ENCODE data around the gene HTR3D. TPM values are rescaled to one million over a fixed set of nuclear protein-coding genes. Genes with fewer than 3 reads are reported as not detected.

Gene HTR3D
- total and polyA plus RNA-seq, 9 of the 15 experiments (the other 6 are each of a cell fraction or from before 2014, with no cell fraction given), result not detected

GRCh38 chr3:184016169-184016570, 15.4 kb upstream of the HTR3D start:
- peak overlapping the region; percentile 89 for H3K4me2 ChIP-seq (ENCODE audit: insufficient read depth, low read length)
- peak overlapping the region; percentile 90 for H3K27ac ChIP-seq (ENCODE audit: extremely low read depth, low read depth, low read length)
- in situ Hi-C loops (cut with MboI), result loop anchor here (10.0 kb wide), 1 partner anchor 229 kb away; the partner anchor contains the start of genes ALG3 and EEF1AKMT4
- CTCF ChIA-PET (ENCODE audit: low intra/inter-chr PET ratio), result interaction anchor here (0.7 to 1.3 kb wide), 3 partner anchors 108 to 121 kb away, joined by 3 to 6 read pairs (median 4); no protein-coding TSS in a partner anchor
- peak overlapping the region; percentile 96 for H2AFZ ChIP-seq (ENCODE audit: low read depth, low read length)
- no peaks in the 10 kb centered on the region for H3K9me3 ChIP-seq (replicated peaks; ENCODE audit: control insufficient read depth, insufficient read depth, low read depth, low read length)
- peaks cover 31% of the 10 kb centered on the region for H3K36me3 ChIP-seq (ENCODE audit: control insufficient read depth, insufficient read depth, low read length)
- H3K27me3 ChIP-seq (ENCODE audit: control insufficient read depth in 2 of 2, insufficient read depth in 2 of 2, low read length in 2 of 2), result no peaks in the 10 kb centered on the region
- H3K4me1 ChIP-seq (replicated peaks in 1 of 2; ENCODE audit: control insufficient read depth in 2 of 2, insufficient read depth in 2 of 2, low read length in 2 of 2), result peaks cover 17 to 21% of the 10 kb centered on the region in 2 experiments; a peak in 4 of 5 replicates
- WGBS (ENCODE audit: insufficient coverage, low coverage, missing lambda C conversion rate), result 0% methylated on average over 5 of the region's 5 CpGs
- no peaks in the 10 kb centered on the region for H4K20me1 ChIP-seq (replicated peaks; ENCODE audit: control insufficient read depth, insufficient read depth, low read length)
- no peak for FAIRE-seq
- POLR2A ChIA-PET, result interaction anchor here (0.7 to 2.7 kb wide), 7 partner anchors 9 to 119 kb away, joined by 3 to 15 read pairs (median 4); partner anchors contain the start of genes EIF2B5 and HTR3D
- H3K9ac ChIP-seq (ENCODE audit: insufficient read depth in 1 of 2, low read depth in 2 of 2, low read length in 2 of 2), result peak overlapping the region; percentile 53 to 77; a peak in 3 of 4 replicates
- intact Hi-C loops (cut with micrococcal nuclease), result loop anchor here (2.0 to 5.0 kb wide), 2 partner anchors 39 to 231 kb away; partner anchors contain the start of genes ALG3 and EEF1AKMT4
- H3K4me3 ChIP-seq, result peak overlapping the region; percentile 89
- peaks cover 56% of the 10 kb centered on the region for H3K79me2 ChIP-seq (ENCODE audit: control insufficient read depth, insufficient read depth, low read length)
- DNase-seq (ENCODE audit: extremely low read depth in 1 of 4, low spot score in 3 of 4), result peak in 2 of 4 experiments; percentile 22 to 60
- H3K9me1 ChIP-seq (ENCODE audit: control insufficient read depth, insufficient read depth, low read length), result no peaks in the 10 kb centered on the region
- BruUV-seq (replicated peaks), result no TSS peak
- peak; percentile 2 for ATAC-seq
- TF ChIP-seq KDM5B (IDR thresholded peaks at IDR 0.05; ENCODE audit: insufficient replicate concordance, low read depth, low read length) (peak; percentile 1), ZNF766 (CRISPR knock-in tag; conservative IDR thresholded peaks at IDR 0.05) (no peak), L3MBTL2 (IDR thresholded peaks at IDR 0.05) (0 out of 2 replicates have a peak, but pooled peaks have one; percentile 23), CCNT2 (IDR thresholded peaks at IDR 0.05; ENCODE audit: borderline replicate concordance, extremely low read depth, insufficient read length, low read depth, low read length) (peak; percentile 13), CBFA2T3 (IDR thresholded peaks at IDR 0.05) (peak; percentile 33; the same call in 1 of the 2 replicates), SNRNP70 (optimal IDR thresholded peaks at IDR 0.05; ENCODE audit: low read depth, low read length) (no peak), HDAC1 (IDR thresholded peaks at IDR 0.05) (peak in 1 of 2 experiments; percentile 12; a peak in 1 of 4 replicates), MXI1 (IDR thresholded peaks at IDR 0.05; ENCODE audit: low read depth, low read length) (peak; percentile 43; the same call in 1 of the 2 replicates)
- TF ChIP-seq, protein P1, sequence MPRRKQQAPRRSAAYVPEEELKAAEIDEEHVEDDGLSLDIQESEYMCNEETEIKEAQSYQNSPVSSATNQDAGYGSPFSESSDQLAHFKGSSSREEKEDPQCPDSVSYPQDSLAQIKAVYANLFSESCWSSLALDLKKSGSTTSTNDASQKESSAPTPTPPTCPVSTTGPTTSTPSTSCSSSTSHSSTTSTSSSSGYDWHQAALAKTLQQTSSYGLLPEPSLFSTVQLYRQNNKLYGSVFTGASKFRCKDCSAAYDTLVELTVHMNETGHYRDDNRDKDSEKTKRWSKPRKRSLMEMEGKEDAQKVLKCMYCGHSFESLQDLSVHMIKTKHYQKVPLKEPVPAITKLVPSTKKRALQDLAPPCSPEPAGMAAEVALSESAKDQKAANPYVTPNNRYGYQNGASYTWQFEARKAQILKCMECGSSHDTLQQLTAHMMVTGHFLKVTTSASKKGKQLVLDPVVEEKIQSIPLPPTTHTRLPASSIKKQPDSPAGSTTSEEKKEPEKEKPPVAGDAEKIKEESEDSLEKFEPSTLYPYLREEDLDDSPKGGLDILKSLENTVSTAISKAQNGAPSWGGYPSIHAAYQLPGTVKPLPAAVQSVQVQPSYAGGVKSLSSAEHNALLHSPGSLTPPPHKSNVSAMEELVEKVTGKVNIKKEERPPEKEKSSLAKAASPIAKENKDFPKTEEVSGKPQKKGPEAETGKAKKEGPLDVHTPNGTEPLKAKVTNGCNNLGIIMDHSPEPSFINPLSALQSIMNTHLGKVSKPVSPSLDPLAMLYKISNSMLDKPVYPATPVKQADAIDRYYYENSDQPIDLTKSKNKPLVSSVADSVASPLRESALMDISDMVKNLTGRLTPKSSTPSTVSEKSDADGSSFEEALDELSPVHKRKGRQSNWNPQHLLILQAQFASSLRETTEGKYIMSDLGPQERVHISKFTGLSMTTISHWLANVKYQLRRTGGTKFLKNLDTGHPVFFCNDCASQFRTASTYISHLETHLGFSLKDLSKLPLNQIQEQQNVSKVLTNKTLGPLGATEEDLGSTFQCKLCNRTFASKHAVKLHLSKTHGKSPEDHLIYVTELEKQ (CRISPR knock-in tag; IDR thresholded peaks at IDR 0.05), result no peak
- TF ChIP-seq, protein P2, sequence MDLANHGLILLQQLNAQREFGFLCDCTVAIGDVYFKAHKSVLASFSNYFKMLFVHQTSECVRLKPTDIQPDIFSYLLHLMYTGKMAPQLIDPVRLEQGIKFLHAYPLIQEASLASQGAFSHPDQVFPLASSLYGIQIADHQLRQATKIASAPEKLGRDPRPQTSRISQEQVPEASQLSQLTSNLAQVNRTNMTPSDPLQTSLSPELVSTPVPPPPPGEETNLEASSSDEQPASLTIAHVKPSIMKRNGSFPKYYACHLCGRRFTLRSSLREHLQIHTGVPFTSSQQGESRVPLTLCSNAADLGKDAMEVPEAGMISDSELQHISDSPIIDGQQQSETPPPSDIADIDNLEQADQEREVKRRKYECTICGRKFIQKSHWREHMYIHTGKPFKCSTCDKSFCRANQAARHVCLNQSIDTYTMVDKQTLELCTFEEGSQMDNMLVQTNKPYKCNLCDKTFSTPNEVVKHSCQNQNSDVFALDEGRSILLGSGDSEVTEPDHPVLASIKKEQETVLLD (IDR thresholded peaks at IDR 0.05), result peak; percentile 57; the same call in 1 of the 2 replicates
- TF ChIP-seq, protein P3, sequence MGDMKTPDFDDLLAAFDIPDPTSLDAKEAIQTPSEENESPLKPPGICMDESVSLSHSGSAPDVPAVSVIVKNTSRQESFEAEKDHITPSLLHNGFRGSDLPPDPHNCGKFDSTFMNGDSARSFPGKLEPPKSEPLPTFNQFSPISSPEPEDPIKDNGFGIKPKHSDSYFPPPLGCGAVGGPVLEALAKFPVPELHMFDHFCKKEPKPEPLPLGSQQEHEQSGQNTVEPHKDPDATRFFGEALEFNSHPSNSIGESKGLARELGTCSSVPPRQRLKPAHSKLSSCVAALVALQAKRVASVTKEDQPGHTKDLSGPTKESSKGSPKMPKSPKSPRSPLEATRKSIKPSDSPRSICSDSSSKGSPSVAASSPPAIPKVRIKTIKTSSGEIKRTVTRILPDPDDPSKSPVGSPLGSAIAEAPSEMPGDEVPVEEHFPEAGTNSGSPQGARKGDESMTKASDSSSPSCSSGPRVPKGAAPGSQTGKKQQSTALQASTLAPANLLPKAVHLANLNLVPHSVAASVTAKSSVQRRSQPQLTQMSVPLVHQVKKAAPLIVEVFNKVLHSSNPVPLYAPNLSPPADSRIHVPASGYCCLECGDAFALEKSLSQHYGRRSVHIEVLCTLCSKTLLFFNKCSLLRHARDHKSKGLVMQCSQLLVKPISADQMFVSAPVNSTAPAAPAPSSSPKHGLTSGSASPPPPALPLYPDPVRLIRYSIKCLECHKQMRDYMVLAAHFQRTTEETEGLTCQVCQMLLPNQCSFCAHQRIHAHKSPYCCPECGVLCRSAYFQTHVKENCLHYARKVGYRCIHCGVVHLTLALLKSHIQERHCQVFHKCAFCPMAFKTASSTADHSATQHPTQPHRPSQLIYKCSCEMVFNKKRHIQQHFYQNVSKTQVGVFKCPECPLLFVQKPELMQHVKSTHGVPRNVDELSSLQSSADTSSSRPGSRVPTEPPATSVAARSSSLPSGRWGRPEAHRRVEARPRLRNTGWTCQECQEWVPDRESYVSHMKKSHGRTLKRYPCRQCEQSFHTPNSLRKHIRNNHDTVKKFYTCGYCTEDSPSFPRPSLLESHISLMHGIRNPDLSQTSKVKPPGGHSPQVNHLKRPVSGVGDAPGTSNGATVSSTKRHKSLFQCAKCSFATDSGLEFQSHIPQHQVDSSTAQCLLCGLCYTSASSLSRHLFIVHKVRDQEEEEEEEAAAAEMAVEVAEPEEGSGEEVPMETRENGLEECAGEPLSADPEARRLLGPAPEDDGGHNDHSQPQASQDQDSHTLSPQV (IDR thresholded peaks at IDR 0.05), result peak; percentile 63; the same call in 1 of the 2 replicates
